ENCODE data around the gene ZNF444.

ZNF444 gene

DNA sequence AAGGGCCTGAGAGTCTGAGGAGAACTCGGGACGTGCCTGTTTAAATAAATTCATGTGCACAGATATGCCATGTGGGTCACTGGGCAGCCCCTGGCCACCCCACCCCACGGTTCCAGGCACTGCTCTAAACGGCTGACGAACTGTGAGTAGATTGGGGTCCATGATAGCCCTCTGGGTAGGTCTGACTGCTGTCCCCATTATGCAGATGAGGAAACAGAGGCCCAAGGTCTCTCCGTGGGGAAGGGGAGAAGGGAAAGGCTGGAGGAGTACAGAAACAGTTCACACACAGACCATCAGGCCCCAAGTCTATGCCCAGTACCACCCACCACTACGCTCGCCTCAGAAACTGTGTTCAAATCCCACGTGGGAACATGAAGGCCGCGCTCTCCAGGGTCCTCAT is 34.1 kb upstream of the ZNF444 start:
- no peak for TF ChIP-seq SIN3A (IDR thresholded peaks at IDR 0.05; ENCODE audit: borderline replicate concordance, insufficient read depth, low read length)
- TF ChIP-seq POLR2AphosphoS5 (IDR thresholded peaks at IDR 0.05; ENCODE audit: low read depth, low read length): no peak
- TF ChIP-seq TAF1 (IDR thresholded peaks at IDR 0.05; ENCODE audit: borderline replicate concordance, insufficient read depth, low read length): no peak
- TF ChIP-seq FOXP2 (optimal IDR thresholded peaks at IDR 0.05; ENCODE audit: borderline replicate concordance, extremely low read depth, extremely low read length, insufficient read depth): no peak
- TF ChIP-seq, protein P1, sequence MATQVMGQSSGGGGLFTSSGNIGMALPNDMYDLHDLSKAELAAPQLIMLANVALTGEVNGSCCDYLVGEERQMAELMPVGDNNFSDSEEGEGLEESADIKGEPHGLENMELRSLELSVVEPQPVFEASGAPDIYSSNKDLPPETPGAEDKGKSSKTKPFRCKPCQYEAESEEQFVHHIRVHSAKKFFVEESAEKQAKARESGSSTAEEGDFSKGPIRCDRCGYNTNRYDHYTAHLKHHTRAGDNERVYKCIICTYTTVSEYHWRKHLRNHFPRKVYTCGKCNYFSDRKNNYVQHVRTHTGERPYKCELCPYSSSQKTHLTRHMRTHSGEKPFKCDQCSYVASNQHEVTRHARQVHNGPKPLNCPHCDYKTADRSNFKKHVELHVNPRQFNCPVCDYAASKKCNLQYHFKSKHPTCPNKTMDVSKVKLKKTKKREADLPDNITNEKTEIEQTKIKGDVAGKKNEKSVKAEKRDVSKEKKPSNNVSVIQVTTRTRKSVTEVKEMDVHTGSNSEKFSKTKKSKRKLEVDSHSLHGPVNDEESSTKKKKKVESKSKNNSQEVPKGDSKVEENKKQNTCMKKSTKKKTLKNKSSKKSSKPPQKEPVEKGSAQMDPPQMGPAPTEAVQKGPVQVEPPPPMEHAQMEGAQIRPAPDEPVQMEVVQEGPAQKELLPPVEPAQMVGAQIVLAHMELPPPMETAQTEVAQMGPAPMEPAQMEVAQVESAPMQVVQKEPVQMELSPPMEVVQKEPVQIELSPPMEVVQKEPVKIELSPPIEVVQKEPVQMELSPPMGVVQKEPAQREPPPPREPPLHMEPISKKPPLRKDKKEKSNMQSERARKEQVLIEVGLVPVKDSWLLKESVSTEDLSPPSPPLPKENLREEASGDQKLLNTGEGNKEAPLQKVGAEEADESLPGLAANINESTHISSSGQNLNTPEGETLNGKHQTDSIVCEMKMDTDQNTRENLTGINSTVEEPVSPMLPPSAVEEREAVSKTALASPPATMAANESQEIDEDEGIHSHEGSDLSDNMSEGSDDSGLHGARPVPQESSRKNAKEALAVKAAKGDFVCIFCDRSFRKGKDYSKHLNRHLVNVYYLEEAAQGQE (IDR thresholded peaks at IDR 0.05; ENCODE audit: insufficient read depth in 1 of 2, low read depth in 2 of 2, low read length in 2 of 2): no peak

DNA sequence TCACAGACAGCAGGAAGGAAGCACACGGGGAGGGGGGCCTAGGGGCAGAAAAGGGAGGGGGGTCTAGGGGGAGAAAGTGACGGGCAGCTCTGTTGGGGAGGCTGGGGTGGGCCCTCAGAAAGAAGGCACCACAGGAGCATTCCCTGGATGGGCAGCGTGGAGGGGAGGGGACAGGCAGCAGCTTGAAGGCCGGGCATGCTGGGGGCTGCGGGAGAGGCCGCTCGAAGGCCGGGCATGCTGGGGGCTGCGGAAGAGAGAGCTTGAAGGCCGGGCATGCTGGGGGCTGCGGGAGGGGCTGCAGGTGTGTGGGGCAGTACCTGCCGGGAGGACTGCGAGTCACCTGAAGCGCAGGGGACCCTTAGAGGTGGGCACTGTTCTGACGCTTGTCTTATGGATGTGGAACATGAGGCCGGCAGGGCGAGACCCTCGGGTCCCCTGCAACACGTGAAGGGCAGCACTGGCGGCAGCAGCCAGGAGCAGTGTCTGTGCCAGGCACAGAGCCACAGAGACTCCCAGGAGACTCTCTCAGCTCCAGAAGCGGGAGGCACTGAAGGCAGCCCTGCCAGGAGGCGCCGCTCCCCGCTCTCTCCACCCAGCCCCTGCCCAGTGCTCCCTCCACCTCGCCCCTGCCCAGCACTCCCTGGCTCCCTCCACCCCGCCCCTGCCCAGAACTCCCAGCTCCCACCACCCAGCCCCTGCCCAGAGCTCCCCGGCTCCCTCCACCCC is 33.3 kb upstream of the ZNF444 start:
- TF ChIP-seq SIN3A (IDR thresholded peaks at IDR 0.05; ENCODE audit: borderline replicate concordance, insufficient read depth, low read length) (no peak), TAF1 (IDR thresholded peaks at IDR 0.05; ENCODE audit: borderline replicate concordance, insufficient read depth, low read length) (no peak), POLR2AphosphoS5 (IDR thresholded peaks at IDR 0.05; ENCODE audit: low read depth, low read length) (no peak), FOXP2 (optimal IDR thresholded peaks at IDR 0.05; ENCODE audit: borderline replicate concordance, extremely low read depth, extremely low read length, insufficient read depth) (no peak)

DNA sequence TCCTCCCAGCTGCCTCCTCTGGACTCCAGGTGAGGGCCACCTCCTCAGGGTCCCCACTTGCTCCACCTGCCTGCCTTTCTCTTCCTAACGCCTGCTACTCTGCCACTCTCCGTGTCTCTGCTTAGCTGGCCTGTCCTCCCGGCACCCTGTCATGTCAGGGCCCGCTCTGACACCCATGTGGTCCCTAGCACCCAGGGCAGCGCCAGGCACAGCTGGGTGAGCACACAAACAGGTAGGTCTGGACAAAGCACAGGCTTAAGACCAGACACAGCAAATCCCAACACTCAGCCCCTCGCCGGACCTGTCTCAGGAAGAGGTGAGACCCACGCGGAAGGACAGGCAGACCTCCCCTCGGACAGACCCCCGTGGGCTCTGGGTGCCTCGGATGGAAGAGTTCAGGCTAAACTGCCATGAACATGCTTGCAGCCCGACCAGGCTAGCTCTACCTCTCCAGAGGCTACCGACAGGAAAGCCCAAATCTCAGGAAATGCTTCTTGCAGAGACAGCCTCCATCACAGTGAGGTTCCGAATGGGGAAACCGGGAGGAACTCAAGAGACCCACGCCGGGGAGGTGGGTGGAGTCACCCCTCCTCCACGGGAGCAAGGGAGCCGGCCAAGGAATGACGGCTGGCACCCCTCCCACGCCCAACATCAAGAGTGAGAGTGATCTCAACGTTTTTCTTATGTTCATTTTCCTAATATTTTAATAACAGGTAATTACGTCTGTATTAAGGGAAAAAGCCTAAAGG is 32.5 kb upstream of the ZNF444 start:
- TF ChIP-seq, protein P1 (IDR thresholded peaks at IDR 0.05; ENCODE audit: insufficient read depth in 1 of 2, low read depth in 2 of 2, low read length in 2 of 2): no peak
- TF ChIP-seq TAF1 (IDR thresholded peaks at IDR 0.05; ENCODE audit: borderline replicate concordance, insufficient read depth, low read length) (no peak), FOXP2 (optimal IDR thresholded peaks at IDR 0.05; ENCODE audit: borderline replicate concordance, extremely low read depth, extremely low read length, insufficient read depth) (no peak)

DNA sequence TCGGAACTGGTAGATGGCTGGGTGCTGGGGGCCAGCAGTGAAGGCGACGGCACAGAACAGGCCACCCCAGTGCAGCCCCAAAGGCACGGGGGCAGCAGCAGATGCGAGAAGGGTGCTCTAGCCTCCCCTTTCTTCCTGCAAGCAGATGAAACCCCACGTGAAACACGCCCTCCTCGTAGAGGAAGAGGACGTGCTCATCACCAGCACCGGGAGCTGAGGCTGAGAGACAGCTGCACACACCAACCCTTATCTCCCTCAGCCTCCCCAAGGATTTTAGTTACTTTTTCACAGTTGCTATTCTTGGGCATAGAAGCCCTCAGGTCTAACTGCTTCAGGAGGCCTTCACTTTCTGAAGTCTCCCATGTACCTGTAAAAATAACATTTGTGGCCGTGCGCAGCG is 31.9 kb upstream of the ZNF444 start:
- TF ChIP-seq FOXP2 (optimal IDR thresholded peaks at IDR 0.05; ENCODE audit: borderline replicate concordance, extremely low read depth, extremely low read length, insufficient read depth): no peak
- TF ChIP-seq SIN3A (IDR thresholded peaks at IDR 0.05; ENCODE audit: borderline replicate concordance, insufficient read depth, low read length): no peak
- no peak for TF ChIP-seq POLR2AphosphoS5 (IDR thresholded peaks at IDR 0.05; ENCODE audit: low read depth, low read length)
- no peak for TF ChIP-seq TAF1 (IDR thresholded peaks at IDR 0.05; ENCODE audit: borderline replicate concordance, insufficient read depth, low read length)
- TF ChIP-seq, protein P1 (IDR thresholded peaks at IDR 0.05; ENCODE audit: insufficient read depth in 1 of 2, low read depth in 2 of 2, low read length in 2 of 2): no peak

DNA sequence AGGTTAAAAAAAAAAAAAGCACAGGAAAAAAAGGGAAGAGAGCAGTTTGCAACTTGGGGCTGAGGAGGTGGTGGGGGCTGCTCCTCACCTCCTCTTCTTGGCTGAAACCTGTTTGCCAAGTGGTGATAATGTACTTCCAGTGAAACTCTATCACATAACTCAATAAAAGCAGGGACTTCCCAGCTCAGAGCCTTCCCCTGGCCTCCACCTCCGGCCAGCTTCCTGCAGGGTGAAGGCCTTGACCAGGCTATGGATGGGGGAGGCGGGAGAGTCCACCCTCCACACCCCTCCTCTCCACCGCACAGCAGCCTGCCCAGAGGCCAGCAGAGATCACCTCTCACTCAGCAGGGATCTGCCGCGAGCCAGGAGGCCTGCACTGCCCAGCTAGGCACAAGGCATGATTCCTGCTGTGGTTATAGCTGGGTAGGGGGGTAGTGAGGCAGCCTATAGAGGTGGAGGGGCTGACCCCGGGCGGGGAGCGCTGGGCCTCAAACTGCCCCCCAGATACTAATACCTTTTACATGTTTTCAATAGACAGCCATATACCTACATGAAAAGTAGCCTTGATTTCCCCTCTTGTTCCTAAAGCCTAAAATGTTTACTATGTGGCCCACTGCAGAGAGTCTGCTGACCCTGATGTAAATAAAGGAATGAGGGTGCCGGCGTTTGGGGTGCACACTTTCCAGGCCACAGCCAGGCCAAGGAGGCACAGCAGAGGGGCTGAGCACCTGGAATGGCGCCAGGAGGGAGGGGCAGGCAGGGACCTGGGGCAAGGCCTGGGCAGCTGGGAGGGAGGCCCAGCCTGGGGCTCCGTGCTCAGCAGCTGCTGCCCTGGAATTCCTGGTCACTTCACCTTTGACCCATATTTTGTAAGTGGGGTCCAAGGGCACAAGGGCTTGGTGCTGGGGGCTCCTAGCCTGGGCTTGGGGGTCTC is 30.3 kb upstream of the ZNF444 start:
- TF ChIP-seq, protein P1 (IDR thresholded peaks at IDR 0.05; ENCODE audit: insufficient read depth in 1 of 2, low read depth in 2 of 2, low read length in 2 of 2): no peak

Data from PFSK-1 (cell line).